HepG2 (cell line): ENCODE data around the gene CREBBP. TPM values are rescaled to one million over a fixed set of nuclear protein-coding genes. Genes with fewer than 3 reads are reported as not detected.
A peak's percentile ranks its signal among the peaks of the same experiment; 100 is the strongest.

Experiments
- CBX2 ChIP-seq, 2 experiments: fragments of 200-600 bp in 1 of 2; sonication (generic); formaldehyde crosslinking in 1 of 2; IDR thresholded peaks; 2 replicates each; pipeline versions ENCODE4 v1.7.0 to v1.8.1; 2018 to 2022; ENCODE audit warnings: low read depth in 2 of 2, low read length in 1 of 2, mild to moderate bottlenecking in 1 of 2, missing genetic modification reagents in 1 of 2
- CCAR2 ChIP-seq: fragments of 200-400 bp; formaldehyde crosslinking; optimal IDR thresholded peaks from 2 replicates; pipeline ENCODE3; 2018; ENCODE audit warnings: low read depth, mild to moderate bottlenecking, low read length, moderate library complexity
- CREB3 ChIP-seq: sonication (generic); formaldehyde crosslinking; IDR thresholded peaks from 2 replicates; pipeline ENCODE4 v1.5.0; 2020; ENCODE audit warnings: missing genetic modification reagents
- FOSL1 ChIP-seq: sonication (generic); formaldehyde crosslinking; IDR thresholded peaks from 2 replicates; pipeline ENCODE4 v1.9.0; 2021; ENCODE audit warnings: missing genetic modification reagents, borderline replicate concordance
- FOXA1 ChIP-seq, 2 experiments: fragments of 450-650 bp in 1 of 2; sonication (generic) in 1 of 2; formaldehyde crosslinking in 1 of 2; IDR thresholded peaks; 2 replicates each; pipeline versions ENCODE4 v1.4.0 to v1.6.1; 2016 to 2020; ENCODE audit warnings: missing genetic modification reagents in 1 of 2
- GLI4 ChIP-seq: sonication (generic); formaldehyde crosslinking; IDR thresholded peaks from 2 replicates; pipeline ENCODE4 v1.5.1; 2020; ENCODE audit warnings: missing genetic modification reagents, mild to moderate bottlenecking, moderate library complexity, borderline replicate concordance
- GPN1 ChIP-seq: sonication (generic); formaldehyde crosslinking; IDR thresholded peaks from 2 replicates; pipeline ENCODE4 v1.5.1; 2020; ENCODE audit warnings: missing genetic modification reagents, borderline replicate concordance
- HES4 ChIP-seq: sonication (generic); formaldehyde crosslinking; IDR thresholded peaks from 2 replicates; pipeline ENCODE4 v1.9.0; 2021; ENCODE audit warnings: mild to moderate bottlenecking, missing genetic modification reagents, borderline replicate concordance
- HMG20B ChIP-seq: conservative IDR thresholded peaks from 2 replicates; pipeline ENCODE4 v1.6.1; 2016; ENCODE audit warnings: missing genetic modification reagents, missing compliant biosample characterization
- IKZF5 ChIP-seq: IDR thresholded peaks from 2 replicates; pipeline ENCODE4 v1.6.1; 2018; ENCODE audit warnings: missing genetic modification reagents, mild to moderate bottlenecking, missing compliant biosample characterization
- KAT8 ChIP-seq: IDR thresholded peaks from 2 replicates; pipeline ENCODE4 v1.6.1; 2016; ENCODE audit warnings: missing genetic modification reagents, missing compliant biosample characterization
- LBX2 ChIP-seq: sonication (generic); formaldehyde crosslinking; IDR thresholded peaks from 2 replicates; pipeline ENCODE4 v1.5.0; 2020; ENCODE audit warnings: missing genetic modification reagents, mild to moderate bottlenecking, borderline replicate concordance
- MLX ChIP-seq: IDR thresholded peaks from 2 replicates; pipeline ENCODE4 v1.6.1; 2016
- MTA3 ChIP-seq: sonication (generic); formaldehyde crosslinking; IDR thresholded peaks from 2 replicates; pipeline ENCODE4 v1.4.0; 2020; ENCODE audit warnings: missing genetic modification reagents
- TFAP4 ChIP-seq: sonication (generic); IDR thresholded peaks from 2 replicates; pipeline ENCODE4 v1.6.1; 2016; ENCODE audit warnings: low read depth, borderline replicate concordance
- TP53 ChIP-seq: sonication (generic); formaldehyde crosslinking; conservative IDR thresholded peaks from 2 replicates; pipeline ENCODE4 v1.4.0; 2020; ENCODE audit warnings: missing genetic modification reagents
- XBP1 ChIP-seq: sonication (generic); formaldehyde crosslinking; IDR thresholded peaks from 2 replicates; pipeline ENCODE4 v1.5.0; 2020; ENCODE audit warnings: missing genetic modification reagents
- ZNF224 ChIP-seq: sonication (generic); formaldehyde crosslinking; IDR thresholded peaks from 2 replicates; pipeline ENCODE4 v1.5.0; 2020; ENCODE audit warnings: mild to moderate bottlenecking, missing genetic modification reagents
- ZNF225 ChIP-seq: sonication (generic); formaldehyde crosslinking; IDR thresholded peaks from 2 replicates; pipeline ENCODE4 v1.4.0; 2020; ENCODE audit warnings: mild to moderate bottlenecking, missing genetic modification reagents
- ZNF383 ChIP-seq: sonication (generic); formaldehyde crosslinking; IDR thresholded peaks from 2 replicates; pipeline ENCODE4 v1.4.0; 2020; ENCODE audit warnings: missing genetic modification reagents, mild to moderate bottlenecking, borderline replicate concordance
- ZNF430 ChIP-seq: sonication (generic); formaldehyde crosslinking; IDR thresholded peaks from 2 replicates; pipeline ENCODE4 v1.9.0; 2021; ENCODE audit warnings: mild to moderate bottlenecking, missing genetic modification reagents
- ZNF564 ChIP-seq: sonication (generic); formaldehyde crosslinking; IDR thresholded peaks from 2 replicates; pipeline ENCODE4 v1.8.1; 2023; ENCODE audit warnings: mild to moderate bottlenecking, missing genetic modification reagents
- ZNF660 ChIP-seq: sonication (generic); formaldehyde crosslinking; IDR thresholded peaks from 2 replicates; pipeline ENCODE4 v1.5.1; 2020; ENCODE audit warnings: mild to moderate bottlenecking, low read depth, missing genetic modification reagents, borderline replicate concordance
- ZNF766 ChIP-seq: sonication (generic); formaldehyde crosslinking; IDR thresholded peaks from 2 replicates; pipeline ENCODE4 v1.5.0; 2020; ENCODE audit warnings: missing genetic modification reagents, borderline replicate concordance
- ZNF772 ChIP-seq: sonication (generic); formaldehyde crosslinking; IDR thresholded peaks from 2 replicates; pipeline ENCODE4 v1.5.0; 2020; ENCODE audit warnings: mild to moderate bottlenecking, missing genetic modification reagents
- ZNF776 ChIP-seq: sonication (generic); formaldehyde crosslinking; IDR thresholded peaks from 2 replicates; pipeline ENCODE4 v1.4.0; 2020; ENCODE audit warnings: mild to moderate bottlenecking, missing genetic modification reagents
- polyA plus RNA-seq, 8 experiments: library from polyadenylated mRNA; depleted of rRNA in 3 of 8; stranded (reverse) in 7 of 8; unstranded in 1 of 8; fragments of >200 nt; fragmentation: Illumina TruSeq in 4 of 8; extraction: Trizol in 4 of 8; gene quantifications; 2 replicates each; pipeline versions ENCODE4 v1.2.1 to v1.2.3, GENCODE V29; 2011 to 2016; ENCODE audit warnings: low read depth in 4 of 8, missing spikeins in 1 of 8, mixed read lengths in 1 of 8; ENCODE audit not compliant: insufficient read depth in 1 of 8
- total RNA-seq, 5 experiments: library from RNA; depleted of rRNA; stranded (reverse); fragments of >200 nt; fragmentation: Illumina TruSeq; extraction: Trizol; gene quantifications; 2 replicates each; pipeline ENCODE4 v1.2.3, GENCODE V29; 2016; ENCODE audit warnings: low read depth in 1 of 5

CREBBP gene
- total and polyA plus RNA-seq, 2 of the 13 experiments (the other 11 are each of a cell fraction or from before 2014, with no cell fraction given): 5.3 to 10.4 TPM

- TF ChIP-seq MTA3 (no peak), GPN1 (CRISPR knock-in tag) (no peak), ZNF660 (CRISPR knock-in tag) (no peak), TFAP4 (no peak), MLX (CRISPR knock-in tag) (no peak), CCAR2 (no peak), HMG20B (CRISPR knock-in tag) (0 out of 2 replicates have a peak, but pooled peaks have one; percentile 15), ZNF224 (CRISPR knock-in tag) (peak; percentile 82; the same call in 1 of the 2 replicates), FOXA1 (IDR thresholded peaks at IDR 0.05) (no peak), FOXA1 (CRISPR knock-in tag; IDR thresholded peaks at IDR 0.05) (no peak), XBP1 (CRISPR knock-in tag) (no peak), ZNF564 (CRISPR knock-in tag) (no peak; the same call in 1 of the 2 replicates), IKZF5 (CRISPR knock-in tag) (0 out of 2 replicates have a peak, but pooled peaks have one; percentile 44), ZNF383 (CRISPR knock-in tag) (no peak; the same call in 1 of the 2 replicates), TP53 (CRISPR knock-in tag) (no peak), CBX2 (IDR thresholded peaks at IDR 0.05; ENCODE audit: low read depth, low read length) (no peak), CBX2 (CRISPR knock-in tag; IDR thresholded peaks at IDR 0.05; ENCODE audit: low read depth) (no peak), KAT8 (CRISPR knock-in tag) (peak; percentile 76; the same call in 1 of the 2 replicates), GLI4 (no peak), HES4 (CRISPR knock-in tag) (peak; percentile 58; the same call in 1 of the 2 replicates), CREB3 (CRISPR knock-in tag) (0 out of 2 replicates have a peak, but pooled peaks have one; percentile 38), ZNF225 (peak; percentile 79; the same call in 1 of the 2 replicates), ZNF772 (CRISPR knock-in tag) (no peak; the same call in 1 of the 2 replicates), ZNF430 (CRISPR knock-in tag) (0 out of 2 replicates have a peak, but pooled peaks have one; percentile 16), ZNF776 (CRISPR knock-in tag) (peak; percentile 90), LBX2 (CRISPR knock-in tag) (no peak), ZNF766 (CRISPR knock-in tag) (no peak), FOSL1 (CRISPR knock-in tag) (no peak)
These were observed 163.1 kb downstream of the CREBBP start, which contains the start of gene TRAP1 (continued) for GRCh38 chr16:3717235-3718018.
